SK-N-SH (cell line): ENCODE results near the gene NSMCE4A.

ENCODE experiments used
- JUND ChIP-seq: IDR thresholded peaks from 2 replicates; pipeline ENCODE4 v1.4.0; 2012
- POLR2AphosphoS5 ChIP-seq: IDR thresholded peaks from 2 replicates; pipeline ENCODE4 v1.6.1; 2012; ENCODE audit warnings: low read depth, low read length
- RAD21 ChIP-seq: IDR thresholded peaks from 2 replicates; pipeline ENCODE4 v1.6.1; 2012; ENCODE audit warnings: mild to moderate bottlenecking, low read length
- TF ChIP-seq, protein P1 (sequence below): fragments of 200-600 bp; sonication (generic); IDR thresholded peaks from 2 replicates; pipeline ENCODE4 v1.6.1; 2017; ENCODE audit warnings: antibody characterized with exemption, mild to moderate bottlenecking, moderate library complexity
- TF ChIP-seq, protein P2 (sequence below): IDR thresholded peaks from 2 replicates; pipeline ENCODE4 v1.4.0; 2012; ENCODE audit warnings: low read depth, borderline replicate concordance

GRCh38 chr10:121949451-121949850, 25.6 kb downstream of the NSMCE4A start:
- TF ChIP-seq, protein P1, sequence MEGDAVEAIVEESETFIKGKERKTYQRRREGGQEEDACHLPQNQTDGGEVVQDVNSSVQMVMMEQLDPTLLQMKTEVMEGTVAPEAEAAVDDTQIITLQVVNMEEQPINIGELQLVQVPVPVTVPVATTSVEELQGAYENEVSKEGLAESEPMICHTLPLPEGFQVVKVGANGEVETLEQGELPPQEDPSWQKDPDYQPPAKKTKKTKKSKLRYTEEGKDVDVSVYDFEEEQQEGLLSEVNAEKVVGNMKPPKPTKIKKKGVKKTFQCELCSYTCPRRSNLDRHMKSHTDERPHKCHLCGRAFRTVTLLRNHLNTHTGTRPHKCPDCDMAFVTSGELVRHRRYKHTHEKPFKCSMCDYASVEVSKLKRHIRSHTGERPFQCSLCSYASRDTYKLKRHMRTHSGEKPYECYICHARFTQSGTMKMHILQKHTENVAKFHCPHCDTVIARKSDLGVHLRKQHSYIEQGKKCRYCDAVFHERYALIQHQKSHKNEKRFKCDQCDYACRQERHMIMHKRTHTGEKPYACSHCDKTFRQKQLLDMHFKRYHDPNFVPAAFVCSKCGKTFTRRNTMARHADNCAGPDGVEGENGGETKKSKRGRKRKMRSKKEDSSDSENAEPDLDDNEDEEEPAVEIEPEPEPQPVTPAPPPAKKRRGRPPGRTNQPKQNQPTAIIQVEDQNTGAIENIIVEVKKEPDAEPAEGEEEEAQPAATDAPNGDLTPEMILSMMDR: no peak
- TF ChIP-seq POLR2AphosphoS5 (no peak), JUND (no peak), RAD21 (no peak)
- TF ChIP-seq, protein P2, sequence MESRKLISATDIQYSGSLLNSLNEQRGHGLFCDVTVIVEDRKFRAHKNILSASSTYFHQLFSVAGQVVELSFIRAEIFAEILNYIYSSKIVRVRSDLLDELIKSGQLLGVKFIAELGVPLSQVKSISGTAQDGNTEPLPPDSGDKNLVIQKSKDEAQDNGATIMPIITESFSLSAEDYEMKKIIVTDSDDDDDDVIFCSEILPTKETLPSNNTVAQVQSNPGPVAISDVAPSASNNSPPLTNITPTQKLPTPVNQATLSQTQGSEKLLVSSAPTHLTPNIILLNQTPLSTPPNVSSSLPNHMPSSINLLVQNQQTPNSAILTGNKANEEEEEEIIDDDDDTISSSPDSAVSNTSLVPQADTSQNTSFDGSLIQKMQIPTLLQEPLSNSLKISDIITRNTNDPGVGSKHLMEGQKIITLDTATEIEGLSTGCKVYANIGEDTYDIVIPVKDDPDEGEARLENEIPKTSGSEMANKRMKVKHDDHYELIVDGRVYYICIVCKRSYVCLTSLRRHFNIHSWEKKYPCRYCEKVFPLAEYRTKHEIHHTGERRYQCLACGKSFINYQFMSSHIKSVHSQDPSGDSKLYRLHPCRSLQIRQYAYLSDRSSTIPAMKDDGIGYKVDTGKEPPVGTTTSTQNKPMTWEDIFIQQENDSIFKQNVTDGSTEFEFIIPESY: no peak
